NCI-H226 (cell line): ENCODE data around the gene ARHGAP22.

Experiments
- DNase-seq: peaks from one replicate; pipeline ENCODE4 v3.0.0-alpha.2; 2015

ARHGAP22 gene

DNA sequence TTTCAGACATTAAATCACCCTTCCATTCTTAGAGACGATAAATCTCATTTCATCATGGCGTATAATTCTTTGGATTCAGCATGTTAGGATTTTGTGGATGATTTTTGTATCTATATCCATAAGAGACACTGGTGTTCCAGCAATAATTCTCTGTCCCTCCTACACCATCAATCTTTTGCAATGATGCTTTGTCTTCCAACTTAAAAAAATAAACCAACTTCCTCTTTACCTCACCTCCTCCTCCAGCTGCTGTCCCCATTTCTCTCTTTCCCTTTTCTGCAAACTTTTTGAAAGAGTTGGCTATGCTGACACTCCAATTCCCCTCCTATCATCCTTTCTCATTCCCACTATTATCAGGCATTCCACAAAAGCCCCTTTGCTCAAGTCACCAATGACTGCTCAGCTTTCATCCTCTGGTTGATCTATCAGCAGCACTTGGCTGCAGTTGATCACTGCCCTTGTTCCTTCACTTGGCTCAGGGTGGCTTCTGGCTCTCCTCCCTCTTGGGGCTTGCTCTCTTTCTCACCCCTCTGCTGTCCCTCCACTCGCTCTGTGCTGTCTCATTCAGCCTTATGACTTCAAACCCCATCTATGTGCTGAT, 130.0 kb downstream of the ARHGAP22 start:
- no peak for DNase-seq

DNA sequence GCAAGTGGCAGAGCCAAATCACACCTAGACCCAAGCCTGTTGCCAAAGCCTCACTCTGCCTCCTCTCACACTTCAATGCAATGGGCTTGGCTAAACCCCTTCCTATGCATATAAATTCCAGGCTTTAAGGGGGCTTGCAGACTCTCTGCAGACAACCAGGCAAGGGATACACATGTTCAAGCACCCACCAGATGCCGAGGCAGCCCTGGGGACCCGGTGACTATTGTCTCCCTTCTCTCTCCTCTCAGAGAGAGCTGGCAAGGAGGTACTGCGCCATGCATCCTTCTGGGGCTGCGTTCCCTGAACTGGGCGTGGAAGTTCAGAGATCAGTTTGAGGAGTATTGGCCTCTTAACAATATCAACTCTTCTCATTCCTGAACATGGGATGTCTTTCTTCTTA, 131.2 kb downstream of the ARHGAP22 start:
- DNase-seq = no peak

DNA sequence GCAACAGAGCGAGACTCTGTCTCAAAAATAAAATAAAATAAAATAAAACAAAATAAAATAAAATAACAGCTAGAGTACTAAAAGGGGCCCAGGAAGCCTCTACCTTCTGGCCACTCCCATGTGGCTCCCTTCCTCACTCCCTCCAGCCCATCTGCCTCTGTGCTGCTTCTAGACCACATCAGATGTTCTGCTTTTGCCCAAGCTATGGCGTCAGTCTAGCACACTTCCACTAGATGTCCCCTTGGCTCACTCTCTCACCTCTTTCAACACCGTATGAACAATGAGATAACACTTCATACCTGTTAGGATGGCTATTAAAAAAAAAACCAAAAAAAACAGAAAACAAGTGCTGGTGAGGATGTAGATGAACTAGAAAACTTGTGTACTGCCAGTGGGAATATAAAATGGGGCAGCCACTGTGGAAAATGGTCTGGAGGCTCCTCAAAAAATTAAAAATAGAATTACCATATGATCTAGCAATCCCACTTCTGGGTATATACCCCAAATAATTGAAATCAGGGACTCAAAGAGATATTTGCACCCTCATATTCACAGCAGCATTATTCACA, 132.3 kb downstream of the ARHGAP22 start:
- no peak for DNase-seq

DNA sequence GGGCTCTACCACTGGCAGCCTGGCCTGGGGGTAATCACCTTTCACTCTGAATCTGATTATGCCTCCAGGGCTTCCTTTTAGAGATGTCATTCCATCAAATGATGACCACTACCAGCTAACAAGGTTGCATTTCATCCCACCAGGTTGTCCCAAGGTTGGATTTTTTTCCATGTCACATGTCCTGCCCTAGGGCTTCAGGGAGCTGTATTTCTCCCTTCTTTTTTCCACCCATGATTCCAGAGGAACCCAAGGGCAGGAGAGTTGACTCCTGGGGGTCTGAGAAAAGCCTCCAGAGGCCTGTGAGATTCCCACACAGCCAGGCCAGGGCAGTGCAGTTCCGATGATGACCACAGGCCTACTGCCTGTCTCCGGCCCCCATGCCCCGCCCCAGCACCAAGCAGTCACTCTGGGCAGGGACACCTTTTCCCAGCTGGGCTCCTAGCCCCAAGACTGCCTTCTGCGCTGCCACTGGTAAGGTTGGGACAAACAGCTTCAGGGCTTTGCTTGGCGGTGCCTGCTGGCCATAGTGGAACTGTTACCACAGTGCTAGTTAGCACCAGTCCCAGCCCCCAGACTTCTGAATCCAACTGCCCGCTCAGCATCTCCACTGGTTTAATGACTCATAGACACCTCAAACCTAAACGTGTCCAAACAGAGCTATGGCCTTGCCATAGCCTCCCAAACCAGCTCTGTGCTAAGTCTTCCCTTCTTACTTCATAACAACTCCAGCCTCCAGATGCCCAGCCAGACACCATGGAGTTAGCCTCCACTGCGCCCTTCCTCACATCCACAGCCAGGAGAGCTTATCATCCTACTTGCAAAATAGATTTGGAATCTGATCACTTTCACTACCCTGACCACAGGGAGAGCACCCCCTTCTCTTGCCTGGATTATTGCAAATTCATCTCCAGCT, 133.7 kb downstream of the ARHGAP22 start:
- no peak for DNase-seq

DNA sequence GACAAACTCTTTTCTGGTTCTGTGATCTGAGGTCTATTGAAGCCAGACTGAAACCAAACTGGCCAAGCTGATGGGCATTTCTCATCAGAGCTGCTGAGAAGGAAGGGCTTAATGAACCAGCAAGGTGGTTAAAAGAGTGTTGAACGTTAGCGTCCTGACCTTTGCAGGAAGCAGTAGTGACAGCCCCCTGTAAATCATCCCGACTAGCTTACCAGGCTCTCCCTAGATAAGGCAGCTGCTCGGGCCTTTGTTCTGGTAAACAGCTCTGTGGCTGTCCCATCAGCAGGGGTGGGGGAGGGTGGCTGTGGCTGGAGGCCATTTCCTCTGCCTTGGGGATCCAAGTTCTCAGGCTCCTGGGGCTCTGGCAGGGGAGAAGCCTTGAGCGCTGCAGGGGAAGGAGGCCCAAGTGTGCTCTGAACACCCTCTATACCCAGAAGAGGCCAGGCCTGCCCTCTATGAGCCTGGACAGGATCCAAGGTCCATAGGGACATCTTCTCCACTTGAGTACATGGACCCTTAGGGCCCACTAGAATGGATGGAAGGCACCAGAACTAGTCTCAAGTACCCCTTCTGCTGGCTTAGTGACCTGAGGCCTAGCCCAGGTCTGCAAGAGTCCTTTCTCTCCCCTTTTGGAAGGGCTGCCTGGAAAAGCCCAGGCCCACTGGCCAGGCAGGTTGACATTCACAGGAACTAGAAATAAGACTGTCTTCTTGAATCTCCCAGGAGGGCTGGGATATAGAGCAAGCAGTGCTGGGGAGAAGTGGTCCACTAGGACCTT, 134.6 kb downstream of the ARHGAP22 start:
- no peak for DNase-seq

- DNase-seq = no peak
Measured at GRCh38 chr10:48469516-48470020, 135.3 kb downstream of the ARHGAP22 start.

- DNase-seq = no peak
Measured at GRCh38 chr10:48468866-48469511, 135.9 kb downstream of the ARHGAP22 start.

GRCh38 chr10:48468130-48468790, 136.6 kb downstream of the ARHGAP22 start:
- DNase-seq = no peak

- no peak for DNase-seq
Measured at GRCh38 chr10:48467669-48468068, 137.2 kb downstream of the ARHGAP22 start.

DNA sequence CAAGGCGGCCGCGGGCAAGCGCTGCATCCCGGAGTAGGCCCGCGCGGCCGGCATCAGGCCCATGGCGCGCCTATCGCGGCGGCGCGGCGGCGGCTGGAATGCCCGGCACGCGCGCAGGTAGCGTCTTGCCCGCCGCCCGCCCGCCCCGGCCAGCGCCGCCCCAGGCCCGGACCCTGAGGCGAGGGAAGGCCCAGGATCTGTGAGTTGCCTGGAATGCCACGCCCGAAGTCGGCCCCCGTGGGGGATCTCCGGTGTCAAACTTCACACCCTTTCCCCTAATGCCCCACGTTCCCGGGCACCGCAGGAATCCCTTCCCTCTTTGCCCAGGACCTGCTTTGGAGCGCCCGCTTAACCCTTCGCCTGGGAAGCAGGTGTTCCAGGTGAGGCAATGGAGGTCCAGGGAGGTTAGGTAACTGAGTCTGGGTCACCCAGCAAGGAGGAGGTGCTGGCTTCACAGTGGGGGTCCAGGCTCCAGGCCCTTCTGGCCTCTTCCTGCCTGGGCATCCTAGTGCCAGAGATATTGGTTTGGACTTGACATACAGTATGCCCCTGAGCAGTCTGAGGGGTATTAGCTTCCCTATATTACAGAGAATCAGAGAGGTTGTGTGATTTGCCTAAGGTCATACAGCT, 138.1 kb downstream of the ARHGAP22 start:
- DNase-seq = no peak

- no peak for DNase-seq
Measured at GRCh38 chr10:48465860-48466521, 138.9 kb downstream of the ARHGAP22 start.

DNA sequence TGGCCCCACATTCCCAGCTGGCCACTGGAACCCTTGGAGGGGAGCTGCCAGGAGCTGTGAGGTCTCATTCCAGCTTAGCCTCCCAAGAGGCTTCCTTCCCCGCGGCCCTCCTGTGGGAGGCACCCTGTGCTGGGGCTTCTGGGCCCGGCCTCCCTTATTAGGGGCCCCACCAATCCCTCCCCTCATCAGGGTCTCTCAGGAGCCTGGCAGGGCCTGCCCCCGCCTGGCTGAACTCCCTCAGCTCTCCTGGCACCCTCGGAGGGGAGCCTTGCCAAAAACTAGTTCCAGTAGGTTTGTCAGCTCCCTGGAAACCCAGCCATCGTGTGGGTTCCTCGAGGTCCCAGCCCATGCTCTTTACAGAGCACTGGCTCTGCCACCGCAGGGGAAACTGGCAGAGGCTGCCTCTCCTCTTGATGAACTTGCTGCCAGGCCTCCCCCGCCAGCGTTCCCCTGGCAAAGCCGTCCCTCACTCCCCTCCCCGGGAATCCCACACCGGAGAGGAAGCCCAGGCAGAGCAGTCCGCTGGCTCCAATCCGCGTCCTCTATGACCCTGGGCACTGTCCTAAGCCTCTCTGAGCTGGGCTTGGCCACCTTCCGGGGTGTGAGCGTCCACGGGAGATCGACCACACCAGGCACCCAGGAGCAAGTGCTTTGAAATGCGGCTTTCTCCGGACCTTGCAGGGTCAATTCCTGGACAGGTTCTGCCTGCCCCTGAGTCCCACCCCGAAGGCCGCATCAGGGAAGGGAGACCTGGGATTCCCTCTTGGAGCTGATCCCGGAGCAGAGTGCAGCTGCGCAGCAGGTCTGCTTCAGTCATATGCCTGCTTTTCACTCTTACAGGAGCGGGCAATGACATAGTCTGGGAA, 139.8 kb downstream of the ARHGAP22 start:
- no peak for DNase-seq

- DNase-seq = no peak
Measured at GRCh38 chr10:48464121-48464870, 140.6 kb downstream of the ARHGAP22 start.

- no peak for DNase-seq
Measured at GRCh38 chr10:48463318-48464003, 141.4 kb downstream of the ARHGAP22 start.

DNA sequence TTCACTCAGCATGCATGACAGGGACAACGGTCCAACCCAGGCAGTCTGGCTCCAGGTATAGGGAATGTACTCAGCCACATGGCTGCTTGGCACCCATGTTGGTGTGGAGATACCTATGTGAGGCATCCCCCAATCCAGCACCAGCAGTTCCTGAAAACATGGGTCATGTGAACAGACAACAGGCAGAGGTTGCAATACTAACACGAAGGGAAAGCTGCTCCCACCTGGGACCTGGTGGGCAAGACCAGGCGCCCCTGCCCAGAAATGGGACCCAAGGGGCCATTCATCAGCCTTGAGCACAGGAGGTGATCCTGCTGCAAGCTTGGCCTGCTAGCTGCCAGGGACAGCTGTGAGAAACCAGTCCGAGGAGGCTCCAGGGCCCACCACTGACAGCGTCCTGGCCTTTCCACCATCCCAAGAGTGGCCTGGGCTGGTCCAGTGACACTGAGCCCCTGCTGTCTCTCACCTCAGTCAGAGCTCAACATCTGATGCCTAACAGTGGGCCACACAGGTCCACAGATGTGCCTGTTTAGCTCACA, 142.3 kb downstream of the ARHGAP22 start:
- DNase-seq = no peak

DNA sequence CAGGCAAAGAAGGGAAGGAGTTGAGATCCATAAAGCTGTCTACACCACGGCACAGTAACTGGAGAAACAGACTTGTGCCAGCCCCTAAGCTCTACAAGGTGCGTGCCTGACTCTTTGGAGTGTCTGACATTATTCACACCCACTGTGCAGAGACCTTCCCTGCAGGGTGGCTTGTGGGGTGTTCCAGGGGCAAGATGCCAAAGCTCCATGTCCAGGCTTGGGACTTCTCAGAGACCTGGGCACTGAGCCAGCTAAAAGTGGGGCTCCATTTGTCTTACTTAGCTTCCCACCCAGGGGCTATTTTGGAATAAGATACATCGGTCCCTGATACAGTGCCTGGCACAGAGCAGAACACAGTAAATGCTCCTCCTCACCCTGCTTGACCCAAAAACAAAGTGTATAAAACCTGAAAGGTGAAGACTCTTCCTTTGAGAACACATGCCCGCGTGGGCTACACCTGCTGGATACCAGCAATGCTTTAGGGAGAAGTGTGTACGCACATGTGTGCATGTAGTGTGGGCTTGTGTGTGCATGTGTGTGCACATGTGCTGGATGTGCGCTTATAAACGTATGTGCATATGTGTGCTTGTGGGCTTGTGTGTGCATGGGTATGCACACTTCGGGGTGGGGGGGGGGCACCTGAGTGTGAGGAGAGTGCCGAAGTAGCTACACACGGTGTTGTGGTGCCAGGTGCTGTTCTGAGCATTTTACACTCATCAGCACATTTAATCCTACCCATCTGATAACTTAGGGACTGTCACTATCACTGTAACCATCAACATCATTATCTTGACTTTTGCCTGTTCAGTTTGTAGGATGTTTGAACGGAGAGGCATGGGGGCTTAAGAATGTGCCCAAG, 143.0 kb downstream of the ARHGAP22 start:
- no peak for DNase-seq

- DNase-seq = no peak
Measured at GRCh38 chr10:48460182-48460581, 144.7 kb downstream of the ARHGAP22 start.
